ENCODE data around the gene HSD11B2.

- TF ChIP-seq SP1 (IDR thresholded peaks at IDR 0.05; ENCODE audit: low read depth, low read length), result no peak
- no peak for TF ChIP-seq CTCF (IDR thresholded peaks at IDR 0.05 in 2 of 3, conservative IDR thresholded peaks at IDR 0.05 in 1 of 3; ENCODE audit: control insufficient read depth in 2 of 3, extremely low read depth in 1 of 3, insufficient read depth in 1 of 3, low read depth in 3 of 3, low read length in 3 of 3)
- TF ChIP-seq, protein P1, sequence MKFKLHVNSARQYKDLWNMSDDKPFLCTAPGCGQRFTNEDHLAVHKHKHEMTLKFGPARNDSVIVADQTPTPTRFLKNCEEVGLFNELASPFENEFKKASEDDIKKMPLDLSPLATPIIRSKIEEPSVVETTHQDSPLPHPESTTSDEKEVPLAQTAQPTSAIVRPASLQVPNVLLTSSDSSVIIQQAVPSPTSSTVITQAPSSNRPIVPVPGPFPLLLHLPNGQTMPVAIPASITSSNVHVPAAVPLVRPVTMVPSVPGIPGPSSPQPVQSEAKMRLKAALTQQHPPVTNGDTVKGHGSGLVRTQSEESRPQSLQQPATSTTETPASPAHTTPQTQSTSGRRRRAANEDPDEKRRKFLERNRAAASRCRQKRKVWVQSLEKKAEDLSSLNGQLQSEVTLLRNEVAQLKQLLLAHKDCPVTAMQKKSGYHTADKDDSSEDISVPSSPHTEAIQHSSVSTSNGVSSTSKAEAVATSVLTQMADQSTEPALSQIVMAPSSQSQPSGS (IDR thresholded peaks at IDR 0.05; ENCODE audit: low read length), result no peak
- TF ChIP-seq TAF1 (IDR thresholded peaks at IDR 0.05; ENCODE audit: borderline replicate concordance, low read depth, low read length), result no peak
- TF ChIP-seq NR2C1 (IDR thresholded peaks at IDR 0.05), result no peak
- TF ChIP-seq MTA2 (IDR thresholded peaks at IDR 0.05; ENCODE audit: low read depth), result no peak
Observed at GRCh38 chr16:67407788-67408452, 23.0 kb upstream of the HSD11B2 start.
